ENCODE results near the gene SRSF3.
"Not testable (repeated sequence)": the region's sequence is repeated elsewhere in the genome, so short reads cannot be mapped to it uniquely, and the experiment has no call there.

The SRSF3 gene

DNA sequence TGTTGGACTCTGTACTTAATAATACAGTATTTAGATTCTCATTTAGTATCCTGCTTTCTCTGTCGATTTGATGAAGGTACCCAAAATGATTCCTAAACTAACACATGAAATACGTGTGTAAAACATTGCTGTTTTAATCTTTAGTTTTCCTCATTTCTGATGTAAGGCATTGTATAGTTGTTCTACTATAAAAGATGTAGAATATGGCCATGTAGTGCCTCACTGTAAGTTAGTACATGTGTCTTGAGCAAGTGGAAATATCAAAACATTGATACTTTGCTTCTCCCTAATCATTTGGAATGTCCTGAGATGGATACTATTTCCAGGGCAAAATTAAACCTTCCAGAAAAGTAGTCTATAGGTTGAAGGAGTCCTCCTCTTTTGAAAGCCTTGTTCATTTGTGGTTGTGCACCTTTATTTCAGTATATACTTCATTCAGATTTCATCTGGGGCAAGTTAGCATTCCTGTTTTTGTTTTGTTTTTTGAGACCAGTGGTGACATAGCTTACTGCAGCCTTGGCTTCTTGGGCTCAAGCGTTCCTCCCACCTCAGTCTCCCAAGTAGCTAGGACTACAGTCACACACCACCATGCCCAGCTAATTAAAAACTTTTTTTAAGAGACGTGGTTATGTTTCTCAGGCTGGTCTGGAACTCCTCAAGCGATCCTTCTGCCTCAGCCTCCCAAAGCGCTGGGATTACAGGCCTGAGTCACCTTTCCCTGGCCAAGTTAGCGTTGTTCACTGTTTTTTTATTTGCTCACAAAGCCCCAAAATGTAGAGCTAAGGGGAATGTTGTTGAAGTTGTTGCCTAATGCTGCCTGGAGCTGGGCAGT is 11.6 kb downstream of the SRSF3 start:
- no peak for DNase-seq

DNA sequence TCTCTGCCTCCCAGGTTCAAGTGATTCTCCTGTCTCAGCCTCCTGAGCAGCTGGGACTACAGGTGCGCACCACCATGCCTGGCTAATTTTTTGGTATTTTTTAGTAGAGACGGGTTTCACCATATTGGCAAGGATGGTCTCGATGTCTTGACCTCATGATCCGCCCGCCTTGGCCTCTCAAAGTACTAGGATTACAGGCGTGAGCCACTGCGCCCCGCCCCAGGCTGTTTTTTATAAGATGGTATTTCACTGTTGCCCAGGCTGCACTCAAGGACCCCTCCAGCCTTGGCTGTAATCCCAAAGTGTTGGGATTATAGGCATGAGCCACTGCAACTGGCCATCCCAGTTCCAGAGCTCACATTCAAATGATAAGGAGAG is 13.1 kb downstream of the SRSF3 start:
- not testable (repeated sequence) for DNase-seq

DNA sequence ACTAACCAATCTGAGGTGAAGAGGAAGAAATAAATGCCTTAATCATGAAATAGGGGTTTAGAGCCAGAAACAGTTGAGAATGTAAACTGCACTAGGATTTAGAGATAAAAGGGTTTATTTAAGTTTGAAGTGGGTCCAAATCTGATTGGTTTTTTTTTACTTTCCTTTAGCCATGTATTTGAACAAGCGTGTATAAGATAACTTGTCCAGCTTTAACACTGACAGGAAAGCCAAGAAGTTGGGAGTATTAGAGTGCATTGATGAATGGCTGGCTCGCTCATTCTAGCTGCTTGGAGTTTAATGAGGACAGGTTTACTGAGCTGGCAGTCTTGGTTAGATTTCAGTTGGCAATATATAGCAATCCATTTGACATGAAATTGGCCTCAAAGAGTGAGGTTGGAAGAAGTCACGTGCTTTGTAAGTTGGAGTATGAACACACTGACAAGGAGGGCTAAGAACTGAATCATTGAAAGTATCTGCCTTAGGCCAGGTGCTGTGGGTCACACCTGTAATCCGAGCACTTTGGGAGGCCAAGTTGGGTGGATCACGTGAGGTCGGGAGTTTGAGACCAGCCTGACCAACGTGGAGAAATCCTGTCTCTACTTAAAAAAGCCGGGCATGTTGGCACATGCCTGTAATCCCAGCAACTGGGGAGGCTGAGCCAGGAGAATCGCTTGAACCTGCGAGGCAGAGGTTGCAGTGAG is 13.7 kb downstream of the SRSF3 start:
- DNase-seq = no peak

DNA sequence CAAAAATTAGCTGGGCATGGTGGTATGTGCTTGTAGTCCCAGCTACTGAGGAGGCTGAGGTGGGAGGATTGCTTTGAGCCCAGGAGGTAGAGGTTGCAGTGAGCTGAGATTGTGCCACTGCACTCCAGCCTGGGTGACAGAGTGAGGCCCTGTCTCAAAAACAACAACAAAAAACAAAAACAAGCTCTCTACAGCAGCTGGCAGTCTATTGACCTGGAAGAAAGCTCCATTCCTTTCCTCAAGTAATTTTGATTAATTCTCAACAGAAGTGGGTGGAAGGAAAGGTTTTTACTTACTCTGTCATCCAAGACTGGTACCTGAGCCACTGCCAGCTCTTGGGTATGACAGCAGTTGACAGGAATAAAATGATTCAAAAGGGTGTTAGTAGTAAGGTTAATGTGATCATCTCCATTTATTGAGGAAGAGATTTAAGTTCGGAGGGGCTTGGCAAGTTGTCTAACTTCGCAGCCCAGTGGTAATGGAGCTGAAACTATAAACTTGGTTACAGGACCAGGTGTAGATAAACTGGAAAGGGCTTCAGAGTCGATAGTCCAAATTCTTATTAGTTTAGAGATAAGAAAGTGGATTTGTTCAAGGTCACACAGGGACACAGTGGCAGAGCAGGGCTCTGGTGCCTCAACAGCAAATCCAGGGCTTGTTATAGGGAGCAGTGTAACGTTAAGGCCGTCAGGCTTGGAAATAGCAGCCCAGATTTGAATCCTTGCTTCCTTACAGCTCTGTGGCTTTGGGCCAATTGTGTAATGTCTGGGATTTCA is 14.8 kb downstream of the SRSF3 start:
- no peak for DNase-seq

DNA sequence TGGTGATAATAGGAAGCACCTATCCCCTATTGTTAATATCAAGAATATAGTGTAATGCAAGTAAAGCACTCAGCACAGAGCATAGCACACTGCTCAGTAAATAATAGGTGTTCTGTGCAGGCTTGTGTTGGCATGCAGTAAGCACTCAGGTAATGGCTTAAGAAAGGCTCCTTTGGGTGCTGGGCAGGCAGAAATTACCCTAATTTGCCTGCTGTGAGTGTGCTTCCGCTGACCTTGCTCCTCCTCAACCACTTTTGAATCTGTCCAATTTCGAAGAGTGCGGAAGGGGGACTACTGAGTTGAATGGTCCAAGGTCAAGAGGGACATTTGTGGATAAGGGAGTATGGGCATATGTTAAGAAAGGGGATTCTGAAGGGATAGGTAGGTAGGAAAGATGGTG is 15.4 kb downstream of the SRSF3 start:
- no peak for DNase-seq

DNA sequence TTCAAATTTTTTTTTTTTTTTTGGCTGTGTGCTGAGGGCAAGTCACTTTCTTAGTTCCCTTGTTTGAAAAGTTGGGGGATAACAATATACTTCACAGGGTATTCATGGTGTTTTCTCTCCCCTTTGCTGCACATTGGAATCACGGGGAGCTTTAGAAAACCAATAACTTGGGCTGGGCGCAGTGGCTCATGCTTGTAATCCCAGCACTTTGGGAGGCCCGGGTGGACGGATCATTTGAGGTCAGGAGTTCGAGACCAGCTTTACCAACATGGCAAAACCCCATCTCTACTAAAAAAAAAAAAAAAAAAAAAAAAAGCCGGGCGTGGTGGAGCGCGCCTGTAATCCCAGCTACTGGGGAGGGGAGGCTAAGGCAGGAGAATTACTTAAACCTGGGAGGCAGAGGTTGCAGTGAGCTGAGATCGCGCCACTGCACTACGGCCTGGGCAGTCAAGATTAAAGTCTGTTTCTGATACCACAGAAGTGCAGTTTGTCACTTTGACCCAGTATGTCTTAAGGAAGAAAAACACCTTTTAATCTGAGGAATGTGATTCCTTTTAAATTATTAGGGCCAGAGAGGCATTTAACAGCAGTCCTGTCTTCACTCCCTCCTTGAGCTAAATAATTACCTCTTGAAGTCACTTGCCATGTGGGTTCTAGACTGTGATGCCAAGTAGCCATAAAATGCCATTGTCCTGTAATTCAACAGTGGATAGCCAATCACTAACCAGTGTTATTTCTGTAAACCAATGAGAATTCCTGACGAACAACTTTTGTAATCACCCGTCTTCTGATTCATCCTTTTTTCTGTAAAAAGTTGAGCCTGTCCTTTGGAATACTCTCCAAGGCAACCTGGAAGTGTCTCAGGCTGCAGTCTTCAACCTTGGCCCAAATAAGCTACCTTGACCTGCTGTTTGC is 16.1 kb downstream of the SRSF3 start:
- no peak for DNase-seq

DNA sequence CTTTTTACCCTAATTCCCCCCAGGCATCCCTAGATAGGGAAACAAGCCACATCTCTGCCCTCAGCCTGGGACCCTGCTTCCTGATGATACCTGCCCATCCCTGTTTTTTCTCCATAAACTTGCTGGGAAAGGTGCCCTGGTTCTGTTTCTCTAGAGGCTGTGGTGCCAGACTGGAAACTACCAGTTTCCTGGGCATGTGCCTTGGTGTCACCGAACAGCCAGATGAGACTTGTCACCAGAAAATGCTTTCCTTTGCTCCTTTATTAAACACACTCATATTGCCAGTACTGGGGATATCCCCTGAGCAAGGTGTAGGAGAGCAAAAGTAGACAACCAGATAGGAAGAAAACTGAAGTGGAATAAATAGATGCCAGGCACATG is 16.8 kb downstream of the SRSF3 start:
- no peak for DNase-seq

DNA sequence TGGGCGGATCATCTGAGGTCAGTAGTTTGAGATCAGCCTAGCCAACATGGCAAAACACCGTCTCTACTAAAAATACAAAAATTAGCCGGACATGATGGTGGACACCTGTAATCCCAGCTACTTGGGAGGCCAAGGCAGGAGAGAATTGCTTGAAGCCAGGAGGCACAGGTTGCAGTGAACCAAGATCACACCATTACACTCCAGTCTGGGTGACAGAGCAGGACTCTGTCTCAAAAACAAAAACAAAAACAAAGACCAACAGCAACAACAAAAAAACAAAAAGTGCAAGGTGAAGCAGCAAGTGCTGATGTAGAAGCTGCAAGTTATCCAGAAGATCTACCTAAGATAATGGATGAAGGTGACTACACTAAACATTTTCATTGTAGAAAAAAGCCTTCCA is 17.5 kb downstream of the SRSF3 start:
- not testable (repeated sequence) for DNase-seq

DNA sequence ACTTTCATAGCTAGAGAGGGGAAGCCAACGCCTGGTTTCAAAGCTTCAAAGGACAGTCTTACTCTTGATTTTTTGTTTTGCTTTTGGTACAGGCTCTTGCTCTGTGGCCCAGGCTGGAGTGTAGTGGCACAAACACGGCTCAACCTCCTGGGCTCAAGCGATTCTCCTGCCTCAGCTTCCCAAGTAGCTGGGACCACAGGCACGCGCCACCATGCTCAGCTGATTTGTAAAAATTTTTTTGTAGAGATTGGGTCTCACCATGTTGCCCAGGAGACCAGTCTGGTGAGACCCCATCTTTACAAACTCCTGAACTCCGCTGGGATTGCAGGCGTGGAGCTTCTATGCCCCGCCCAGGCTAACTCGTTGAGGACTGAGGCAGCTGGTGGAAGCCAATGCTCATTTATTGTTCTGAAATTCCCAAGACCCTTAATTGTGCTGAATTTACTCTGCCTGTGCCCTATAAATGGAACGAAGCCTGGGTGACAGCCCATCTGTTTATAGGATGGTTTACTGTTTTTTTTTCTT is 18.0 kb downstream of the SRSF3 start:
- no peak for DNase-seq

DNA sequence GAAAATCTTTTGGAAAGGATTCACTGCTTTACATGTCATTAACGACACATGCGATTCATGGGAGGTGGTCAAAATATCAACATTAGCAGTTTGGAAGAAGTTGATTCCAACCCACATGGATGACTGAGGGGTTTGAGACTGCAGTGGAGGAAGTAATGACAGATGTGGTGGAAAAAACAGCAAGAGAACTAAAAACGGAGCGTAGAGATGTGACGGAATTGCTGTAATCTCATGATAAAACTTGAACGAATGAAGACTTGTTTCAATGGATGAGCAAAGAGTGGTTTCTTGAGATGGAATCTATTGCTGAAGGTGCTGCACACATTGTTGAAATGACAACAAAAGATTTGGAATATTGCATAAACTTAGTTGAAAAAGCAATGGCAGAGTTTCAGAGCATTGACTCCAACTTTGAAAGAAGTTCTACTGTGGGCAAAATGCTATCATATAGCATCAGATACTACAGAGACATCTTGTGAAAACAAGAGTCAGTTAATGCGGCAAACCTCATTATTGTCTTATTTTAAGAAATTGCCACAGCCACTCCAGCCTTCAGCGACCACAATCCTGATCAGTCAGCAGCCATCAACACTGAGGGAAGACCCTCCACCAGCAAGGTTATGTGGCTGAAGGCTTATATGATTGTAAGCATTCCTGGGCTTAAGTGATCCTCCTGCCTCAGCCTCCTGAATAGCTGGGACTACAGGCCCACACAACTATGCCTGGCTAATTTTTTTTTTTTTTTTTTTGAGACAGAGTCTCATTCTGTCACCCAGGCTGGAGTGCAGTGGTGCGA is 19.2 kb downstream of the SRSF3 start:
- no peak for DNase-seq

DNA sequence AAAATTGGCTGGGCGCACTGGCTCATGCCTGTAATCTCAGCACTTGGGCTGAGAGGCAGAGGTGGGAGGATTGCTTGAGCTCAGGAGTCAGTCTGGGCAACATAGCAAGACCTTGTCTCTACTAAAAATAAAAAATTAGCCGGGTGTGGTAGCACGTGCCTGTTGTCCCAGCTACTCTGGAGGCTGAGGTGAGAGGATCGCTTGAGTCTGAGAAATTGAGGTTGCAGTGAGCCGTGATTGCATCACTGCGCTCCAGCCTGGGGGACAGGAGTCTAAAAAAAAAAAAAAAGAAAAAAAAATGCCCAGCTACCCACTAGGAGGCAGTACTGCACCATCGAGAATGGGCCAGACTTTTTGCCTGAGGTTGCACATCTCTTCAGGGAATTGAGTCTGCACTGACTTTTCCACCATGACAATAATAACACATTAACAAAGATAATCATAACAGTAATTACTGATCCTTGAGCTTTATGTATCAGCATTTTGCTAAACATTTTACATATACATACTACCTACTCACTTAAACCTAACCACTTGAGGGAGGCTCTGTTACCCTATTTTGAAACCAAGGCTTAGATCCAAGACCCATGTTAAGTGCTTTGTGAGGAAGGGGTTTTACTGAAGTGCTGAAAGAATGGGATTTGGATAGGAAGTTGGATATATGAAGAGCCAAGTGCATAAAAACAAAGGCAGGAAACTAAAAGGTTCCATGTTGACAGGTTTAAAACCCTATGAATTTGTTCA is 21.0 kb downstream of the SRSF3 start:
- DNase-seq = peak; percentile 26

DNA sequence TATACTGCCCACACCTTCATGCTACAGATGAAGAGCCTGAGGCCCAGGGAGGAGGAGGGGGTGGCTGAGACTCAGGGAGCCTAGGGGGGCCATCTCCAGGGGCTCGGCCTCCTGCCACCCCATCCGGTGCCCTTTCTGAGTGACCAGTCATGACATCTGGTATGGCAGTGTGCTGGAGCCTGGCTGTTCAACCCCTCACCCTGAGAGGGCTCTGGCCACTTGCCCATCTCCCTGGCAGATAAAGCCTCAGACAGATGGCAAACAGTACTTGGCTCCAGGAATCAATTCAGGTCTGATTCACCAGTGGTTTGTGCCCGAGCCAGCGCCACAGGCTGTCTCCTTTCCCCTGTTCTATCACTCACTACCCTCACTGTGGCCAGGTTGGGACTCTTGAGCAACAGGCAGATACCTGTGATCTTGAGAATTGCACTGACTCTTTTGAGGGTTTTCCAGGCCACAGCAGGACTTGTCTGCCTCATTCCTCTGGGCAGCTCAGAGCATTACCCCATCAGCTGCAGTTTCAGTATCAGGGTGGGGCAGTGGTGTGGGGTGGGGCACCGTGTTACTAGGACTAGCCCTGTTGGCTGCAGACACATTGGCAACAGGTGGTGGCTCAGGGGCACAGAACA is 22.8 kb downstream of the SRSF3 start:
- peak; percentile 94 for DNase-seq

DNA sequence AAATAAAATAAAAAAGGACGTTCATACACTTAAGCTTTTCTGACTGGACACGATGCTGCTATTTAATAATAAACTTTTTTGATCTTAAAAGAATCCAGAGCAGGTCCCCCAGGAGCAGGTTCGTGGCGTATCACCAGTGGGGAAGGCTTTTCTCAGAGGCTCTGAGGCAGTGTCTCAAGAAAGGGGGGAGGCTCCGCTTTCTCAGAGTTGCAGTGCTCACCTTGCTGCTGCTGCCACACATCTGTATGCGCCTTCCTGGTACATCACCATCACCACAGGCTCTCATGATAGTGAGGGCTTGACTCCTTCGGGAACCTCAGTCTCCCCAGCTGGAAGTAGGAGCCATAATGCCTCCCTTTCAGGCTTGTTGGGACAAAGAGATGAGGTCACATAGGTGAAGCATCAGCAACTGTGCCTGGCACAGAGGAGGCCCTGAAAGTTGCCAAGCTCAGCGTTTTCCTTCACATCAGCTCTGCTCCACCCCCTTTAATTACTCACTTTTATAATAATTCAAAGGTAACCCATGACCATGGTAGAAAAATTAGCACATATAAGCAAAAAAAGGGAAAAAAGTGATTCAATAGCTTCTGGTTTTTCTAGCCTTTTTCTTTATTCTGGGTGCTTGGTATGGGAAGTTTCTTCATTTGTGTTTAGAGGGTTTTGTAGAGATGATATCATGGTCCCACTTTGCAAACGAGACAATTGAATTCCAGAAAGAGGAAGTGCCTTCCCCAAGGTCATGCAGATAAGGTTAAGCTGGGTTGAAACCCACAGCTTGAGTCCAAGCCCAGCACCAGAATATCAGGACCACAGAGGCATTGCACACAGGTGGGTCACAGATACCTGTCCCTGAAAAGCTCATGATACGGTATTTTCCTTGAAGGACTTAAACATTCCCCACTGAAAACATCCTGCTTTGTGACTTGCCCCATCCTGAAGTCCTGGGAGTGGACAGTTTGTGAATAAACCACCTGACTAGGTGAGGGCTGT is 24.5 kb downstream of the SRSF3 start:
- DNase-seq = no peak

DNA sequence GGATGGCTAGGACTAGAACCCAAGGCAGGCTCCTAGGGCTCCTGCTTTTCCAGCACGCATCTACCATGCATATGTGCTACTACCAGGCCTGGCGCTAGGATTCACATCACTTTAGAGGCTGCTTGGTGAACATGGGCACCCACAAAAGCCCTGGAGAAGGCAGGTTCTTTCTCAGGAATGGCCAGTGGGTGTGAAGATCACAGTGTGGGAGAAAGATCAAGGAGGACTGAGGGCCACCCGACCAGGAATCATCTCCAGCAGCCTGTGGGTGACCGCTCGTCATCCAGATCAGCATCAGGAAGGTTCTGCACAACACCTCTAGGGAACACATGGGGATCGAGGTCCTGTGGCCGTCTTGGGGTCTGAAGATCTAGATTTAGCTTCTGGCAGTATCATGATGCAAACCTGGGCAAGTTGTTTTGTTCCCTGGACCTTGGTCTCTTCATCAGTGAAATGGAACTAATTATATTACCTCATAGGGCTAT is 27.3 kb downstream of the SRSF3 start:
- no peak for DNase-seq

DNA sequence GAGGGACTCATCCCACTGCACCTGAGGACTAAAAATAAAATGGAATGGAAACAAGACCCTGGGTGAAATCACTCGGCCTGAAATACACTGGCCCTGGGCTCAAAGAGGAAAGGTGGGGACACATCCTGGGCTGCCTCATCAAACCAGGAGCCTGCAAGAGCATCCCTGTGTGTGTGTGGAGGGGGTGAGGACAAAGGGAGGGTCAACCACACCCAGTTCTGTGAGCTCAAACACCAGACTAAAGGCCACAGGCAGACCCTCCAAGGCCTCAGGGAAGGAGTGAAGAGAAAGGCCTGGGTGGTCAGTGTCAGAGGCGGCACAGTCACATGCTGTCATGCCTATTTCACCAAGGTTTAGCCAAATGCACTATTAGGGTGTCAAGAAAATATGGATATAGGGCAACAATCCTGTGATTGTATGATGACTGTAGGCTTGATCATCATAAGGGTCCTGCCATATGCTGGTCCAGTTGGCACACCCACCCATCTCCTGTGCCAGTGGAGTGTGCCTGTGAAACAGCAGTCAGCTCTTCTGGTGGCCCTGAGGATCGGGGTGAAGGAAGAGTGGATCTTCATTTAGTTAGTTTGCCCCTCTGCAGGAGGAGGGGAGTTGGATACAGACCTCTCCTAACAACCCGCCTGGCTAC is 28.9 kb downstream of the SRSF3 start:
- DNase-seq = no peak

DNA sequence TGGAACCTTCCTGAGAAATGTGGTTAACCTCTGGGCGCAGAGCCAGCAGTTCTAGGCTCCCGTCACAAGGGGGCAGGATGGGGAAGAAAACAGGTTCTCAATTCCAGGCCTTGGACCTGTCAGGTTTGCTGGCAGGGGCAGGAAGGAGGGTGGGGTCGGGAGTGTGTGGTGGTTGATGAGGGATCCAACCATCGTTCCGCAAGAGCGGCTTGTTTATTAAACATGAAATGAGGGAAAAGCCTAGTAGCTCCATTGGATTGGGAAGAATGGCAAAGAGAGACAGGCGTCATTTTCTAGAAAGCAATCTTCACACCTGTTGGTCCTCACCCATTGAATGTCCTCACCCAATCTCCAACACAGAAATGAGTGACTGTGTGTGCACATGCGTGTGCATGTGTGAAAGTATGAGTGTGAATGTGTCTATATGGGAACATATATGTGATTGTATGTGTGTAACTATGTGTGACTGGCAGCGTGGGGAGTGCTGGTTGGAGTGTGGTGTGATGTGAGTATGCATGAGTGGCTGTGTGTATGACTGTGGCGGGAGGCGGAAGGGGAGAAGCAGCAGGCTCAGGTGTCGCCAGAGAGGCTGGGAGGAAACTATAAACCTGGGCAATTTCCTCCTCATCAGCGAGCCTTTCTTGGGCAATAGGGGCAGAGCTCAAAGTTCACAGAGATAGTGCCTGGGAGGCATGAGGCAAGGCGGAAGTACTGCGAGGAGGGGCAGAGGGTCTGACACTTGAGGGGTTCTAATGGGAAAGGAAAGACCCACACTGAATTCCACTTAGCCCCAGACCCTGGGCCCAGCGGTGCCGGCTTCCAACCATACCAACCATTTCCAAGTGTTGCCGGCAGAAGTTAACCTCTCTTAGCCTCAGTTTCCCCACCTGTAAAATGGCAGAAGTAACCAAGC is 29.6 kb downstream of the SRSF3 start:
- peak; percentile 94 for DNase-seq

All from NCI-H2029 (cell line).